Endometrial microvascular endothelial cells (primary cell): ENCODE measurements around the gene TSPAN15. TPM values are rescaled to one million over a fixed set of nuclear protein-coding genes. Genes with fewer than 3 reads are reported as not detected.
"Not testable (repeated sequence)": the region's sequence is repeated elsewhere in the genome, so short reads cannot be mapped to it uniquely, and the experiment has no call there.

Experiments used
- in situ Hi-C: cut with HindIII; loops from 2 replicates; pipeline ENCODE4 v1.10.0; 2017; ENCODE audit warnings: low sequenced_read_pairs, low pct_unique_long_range_greater_than_20kb; ENCODE audit errors: inconsistent ontology term
- total RNA-seq: library from RNA; depleted of rRNA; stranded (reverse); fragments of >200 nt; gene quantifications from one replicate; pipeline ENCODE4 v1.2.3, GENCODE V29; 2015; ENCODE audit errors: inconsistent ontology term

The TSPAN15 gene
- total RNA-seq, 1 donor from 2014 or later = 52.4 TPM

DNA sequence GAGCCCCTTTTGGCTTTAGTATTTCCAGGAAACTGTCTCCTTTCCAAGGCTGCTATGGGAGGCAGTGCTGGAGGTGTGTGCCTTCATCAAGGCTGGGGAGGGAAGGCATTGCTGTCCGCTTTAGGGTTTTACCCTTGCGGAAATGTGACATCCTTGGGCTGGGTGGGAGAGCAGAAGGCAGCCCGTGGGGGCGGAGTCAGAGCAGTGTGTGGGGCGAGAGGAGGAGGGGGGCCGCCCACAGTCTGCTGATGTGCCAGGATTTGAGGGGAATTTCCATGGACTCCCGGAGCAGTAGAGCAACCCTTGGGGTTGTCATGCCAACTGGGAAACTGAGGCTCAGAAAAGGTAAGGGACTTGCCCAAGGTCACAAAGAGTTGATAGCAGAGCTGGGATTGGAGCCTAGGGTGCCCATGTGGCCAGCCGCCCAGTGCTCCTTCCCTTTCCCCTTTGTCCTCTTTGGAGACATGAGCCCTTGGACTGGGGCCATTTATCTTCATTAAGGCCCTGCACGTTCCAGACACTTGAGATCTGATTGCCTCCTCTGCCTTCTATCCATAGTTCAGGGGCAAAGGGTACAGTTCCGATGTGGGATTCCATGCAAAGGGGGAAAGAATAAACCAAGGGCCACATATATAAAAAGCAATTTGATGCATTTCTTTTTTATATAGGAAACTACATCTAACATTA is 22.2 kb downstream of the TSPAN15 start:
- in situ Hi-C loops = no loop called here

DNA sequence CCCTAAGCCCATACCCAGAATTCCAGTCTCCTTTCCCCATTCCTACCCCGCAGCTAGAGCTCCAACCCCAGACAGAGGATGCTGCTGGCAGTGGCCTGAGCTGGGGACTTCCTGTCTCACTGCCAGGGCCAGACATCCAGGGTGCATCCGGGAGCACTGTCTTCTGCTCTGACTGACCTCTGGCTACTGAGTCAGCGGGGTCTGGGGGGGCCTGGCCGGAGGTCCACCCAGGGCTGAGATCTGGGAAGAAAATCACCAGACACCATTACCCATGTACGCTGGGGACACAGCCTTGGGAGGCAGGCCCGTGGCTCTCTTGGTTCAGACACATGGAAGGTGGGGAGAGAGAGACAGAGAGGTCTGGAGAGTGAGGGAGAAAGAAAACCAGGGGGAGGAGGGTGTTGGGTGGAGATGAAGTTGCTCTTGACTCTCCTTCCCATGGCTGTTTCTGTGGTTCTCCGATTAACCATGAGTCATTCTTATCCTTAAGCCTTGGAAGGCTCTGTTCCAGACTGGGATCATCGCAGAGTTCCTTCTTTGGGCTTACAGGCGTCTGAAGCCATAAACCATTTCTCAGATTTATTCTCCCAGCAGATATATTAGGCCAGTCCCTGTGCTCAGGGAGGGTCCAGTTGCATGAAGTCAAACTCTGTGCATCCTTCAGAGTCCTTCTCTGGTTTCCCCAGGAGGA is 23.6 kb downstream of the TSPAN15 start:
- in situ Hi-C loops = no loop called here

DNA sequence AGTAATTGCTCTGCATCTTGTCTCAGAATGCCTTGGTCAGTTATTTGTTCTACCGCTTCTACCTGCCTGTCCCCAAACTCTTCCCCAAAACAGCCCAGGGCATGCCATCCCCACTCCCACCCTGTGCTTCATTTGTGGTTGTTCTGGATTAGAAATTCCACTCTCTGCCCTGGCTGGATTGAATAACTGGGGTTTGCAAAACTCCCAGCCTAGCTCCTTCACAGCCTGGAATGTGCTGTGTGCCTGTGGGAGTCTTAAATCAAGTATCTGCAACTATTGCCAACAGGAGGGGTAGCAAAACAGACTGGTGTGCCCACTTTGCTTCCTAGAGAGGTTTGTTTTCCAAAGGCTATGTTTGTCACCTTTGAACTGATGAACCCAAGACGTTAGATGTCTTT is 24.2 kb downstream of the TSPAN15 start:
- in situ Hi-C loops = no loop called here

DNA sequence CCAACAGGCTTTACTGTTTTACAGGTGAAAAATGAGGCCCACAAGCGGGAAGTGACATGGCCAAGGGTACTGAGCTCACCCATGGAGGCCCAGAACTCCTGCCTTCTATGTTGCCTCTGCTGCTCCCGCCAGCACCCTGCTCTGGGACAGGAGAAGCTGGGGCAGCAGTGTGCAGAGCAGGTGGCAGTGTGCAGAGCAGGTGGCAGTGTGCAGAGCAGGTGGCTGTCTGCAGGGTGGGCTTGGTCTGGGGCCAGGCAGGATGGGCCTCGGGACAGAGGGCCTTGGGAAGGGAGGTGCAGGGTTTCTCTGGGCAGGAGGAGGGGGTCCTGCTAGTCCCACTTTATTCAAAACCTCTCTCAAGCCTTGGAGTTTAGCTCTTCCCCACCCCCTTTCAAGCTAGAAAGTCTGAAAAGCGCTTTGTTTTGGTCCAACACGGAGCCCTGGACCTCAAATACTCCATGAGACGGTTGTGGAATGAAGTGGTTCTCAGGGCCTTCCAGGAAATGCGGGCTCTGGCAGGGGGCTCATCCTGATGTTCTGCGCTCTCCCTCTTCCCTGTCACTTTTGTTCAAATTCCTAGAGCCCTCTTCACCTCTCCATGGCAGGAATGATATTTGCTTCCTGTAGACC is 26.8 kb downstream of the TSPAN15 start:
- in situ Hi-C loops = no loop called here

DNA sequence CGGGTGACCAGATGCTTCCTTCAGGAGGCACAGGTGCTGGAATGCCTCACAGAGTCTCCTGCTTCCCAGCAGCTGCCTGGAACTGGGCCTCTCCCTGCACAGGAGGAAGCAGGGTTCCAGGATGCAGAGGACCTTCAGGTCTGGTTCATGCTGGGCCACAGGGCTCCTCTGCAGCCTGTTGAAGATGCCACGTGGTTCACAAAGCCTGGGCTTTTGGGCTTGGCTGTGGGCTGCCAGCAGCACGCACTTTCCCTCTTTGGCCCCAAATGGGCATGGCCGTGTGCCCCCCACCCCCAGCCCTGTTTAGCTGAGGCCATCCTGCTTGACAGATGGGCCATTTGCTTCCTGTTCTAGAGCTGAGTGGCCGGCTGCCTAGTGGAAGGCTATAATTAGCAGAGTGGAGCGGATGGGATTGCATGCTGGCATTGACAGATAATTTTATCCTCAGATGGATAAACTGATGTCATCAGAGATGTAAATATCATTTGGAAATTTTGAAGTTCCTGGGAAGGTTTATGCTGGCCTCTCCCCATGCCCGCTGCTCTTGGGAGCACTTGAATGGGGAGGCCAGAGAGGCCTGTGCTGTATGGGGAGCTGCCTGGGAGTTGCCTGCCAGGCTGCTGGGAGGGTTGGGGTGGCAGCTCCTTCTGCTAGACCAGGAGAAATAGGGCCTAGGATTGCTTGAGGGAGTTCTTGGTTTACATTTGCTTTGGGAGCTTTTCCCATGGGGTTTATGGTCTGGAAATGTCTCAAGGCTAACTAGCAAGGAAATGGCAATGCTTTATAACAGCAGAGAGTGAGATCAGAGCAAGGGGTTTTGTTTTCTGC is 28.2 kb downstream of the TSPAN15 start:
- in situ Hi-C loops = no loop called here

DNA sequence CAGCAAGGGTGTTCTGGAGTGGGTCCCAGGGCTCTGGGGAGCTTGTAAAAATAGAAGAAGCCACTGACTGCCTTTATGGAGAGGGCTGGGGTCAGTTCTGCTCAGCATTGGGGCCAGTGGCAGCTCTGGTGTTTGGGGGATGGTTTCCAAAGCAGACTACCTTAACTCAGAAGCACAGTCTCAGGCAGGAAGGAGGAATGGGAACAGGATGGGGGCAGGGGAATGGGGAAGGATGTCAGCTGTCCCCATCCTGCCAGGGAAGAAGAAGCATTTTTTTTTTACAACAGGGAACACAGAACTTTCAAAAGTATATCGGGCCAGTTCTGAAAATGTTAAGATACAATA is 28.8 kb downstream of the TSPAN15 start:
- in situ Hi-C loops = no loop called here

DNA sequence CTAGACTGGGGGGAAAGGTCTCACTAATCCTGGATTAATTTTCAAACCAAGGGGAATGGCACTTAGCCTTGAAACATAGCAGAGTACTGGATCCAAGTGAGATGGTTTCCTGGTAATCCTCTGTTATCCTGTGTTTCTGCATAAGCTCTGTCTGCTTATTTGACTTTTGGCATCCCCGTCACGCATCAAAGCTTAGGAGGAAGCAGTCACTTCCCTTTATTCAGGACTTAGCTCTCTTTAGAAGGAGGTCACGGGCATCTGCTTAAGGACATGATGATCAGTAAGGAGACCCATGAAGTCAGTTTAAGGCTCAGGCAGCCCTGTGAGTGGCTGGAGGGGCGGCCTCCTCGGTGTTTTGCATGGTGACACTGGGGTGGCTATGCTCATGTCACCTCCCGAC is 30.0 kb downstream of the TSPAN15 start:
- in situ Hi-C loops = no loop called here

DNA sequence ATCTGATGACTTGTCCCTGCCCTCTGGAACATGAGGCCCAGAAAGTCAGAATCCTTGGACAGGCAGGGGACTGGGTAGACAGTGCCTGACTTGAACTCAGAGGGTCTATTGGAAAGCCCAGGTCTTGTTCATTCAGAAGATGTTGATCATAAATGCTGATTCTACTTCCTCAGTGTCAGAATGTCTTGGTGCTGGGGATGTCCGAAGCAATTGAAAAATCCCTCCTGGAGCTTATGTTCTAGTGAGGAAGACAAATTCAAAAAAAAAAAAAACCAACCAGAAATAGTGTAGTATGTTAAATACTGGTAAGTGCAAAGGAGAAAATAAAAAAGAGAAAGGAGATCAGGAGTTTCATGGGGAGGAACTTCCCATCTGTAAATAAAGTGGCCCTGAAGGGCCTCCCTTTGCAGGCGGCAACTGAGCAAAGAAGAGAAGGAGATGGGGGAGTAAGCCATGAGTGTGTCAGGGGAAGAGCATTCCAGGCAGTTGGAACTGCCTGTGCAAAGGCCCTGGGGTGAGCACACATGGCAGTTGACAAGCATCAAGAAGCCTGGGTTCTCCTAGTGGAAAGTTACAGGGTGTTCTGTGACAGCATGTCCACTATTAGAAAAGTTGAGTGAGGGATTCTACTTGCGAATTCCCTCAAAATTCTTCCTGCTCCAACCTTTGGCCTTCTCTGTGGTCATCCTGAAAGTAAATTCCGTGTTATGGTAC is 30.7 kb downstream of the TSPAN15 start:
- in situ Hi-C loops = no loop called here

DNA sequence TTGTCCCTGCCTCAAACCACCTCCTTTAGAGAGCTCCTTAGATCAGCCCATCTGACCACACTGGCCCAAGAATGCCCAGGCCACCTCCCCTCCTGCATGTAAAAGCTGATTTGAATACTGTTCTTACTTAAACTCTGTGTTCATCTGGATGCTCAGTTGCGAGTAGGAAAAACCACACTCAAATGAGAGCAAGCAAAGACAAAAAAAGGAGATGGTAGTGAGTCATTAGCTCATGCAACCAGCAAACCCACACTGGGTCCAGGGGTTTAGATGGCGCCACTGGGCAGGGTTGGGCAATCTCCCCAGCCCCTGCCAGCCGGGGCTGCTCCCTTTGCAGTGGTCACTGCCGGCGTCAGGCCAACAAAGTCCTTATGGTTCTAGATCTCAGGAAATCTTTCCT is 32.7 kb downstream of the TSPAN15 start:
- in situ Hi-C loops = no loop called here

DNA sequence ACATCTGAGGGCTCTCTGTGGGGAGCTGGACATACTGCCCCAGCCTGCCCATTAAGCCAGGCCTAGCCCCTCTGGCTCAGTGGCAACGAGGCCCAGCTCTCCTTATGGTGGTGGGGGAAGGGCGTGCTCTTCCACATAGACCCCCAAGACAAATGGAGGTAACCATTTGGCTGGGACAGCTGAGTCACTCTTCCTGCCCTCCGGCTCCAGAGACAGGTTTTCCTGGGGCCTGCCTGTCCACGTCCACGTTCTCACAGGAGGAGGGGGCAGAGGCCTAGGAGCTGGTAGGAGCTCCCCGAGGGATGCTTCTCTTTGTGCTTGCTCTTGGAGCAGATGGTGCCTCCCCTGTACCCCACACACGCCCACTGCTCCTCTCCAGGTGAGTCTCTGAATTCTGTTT is 33.5 kb downstream of the TSPAN15 start:
- in situ Hi-C loops = no loop called here

DNA sequence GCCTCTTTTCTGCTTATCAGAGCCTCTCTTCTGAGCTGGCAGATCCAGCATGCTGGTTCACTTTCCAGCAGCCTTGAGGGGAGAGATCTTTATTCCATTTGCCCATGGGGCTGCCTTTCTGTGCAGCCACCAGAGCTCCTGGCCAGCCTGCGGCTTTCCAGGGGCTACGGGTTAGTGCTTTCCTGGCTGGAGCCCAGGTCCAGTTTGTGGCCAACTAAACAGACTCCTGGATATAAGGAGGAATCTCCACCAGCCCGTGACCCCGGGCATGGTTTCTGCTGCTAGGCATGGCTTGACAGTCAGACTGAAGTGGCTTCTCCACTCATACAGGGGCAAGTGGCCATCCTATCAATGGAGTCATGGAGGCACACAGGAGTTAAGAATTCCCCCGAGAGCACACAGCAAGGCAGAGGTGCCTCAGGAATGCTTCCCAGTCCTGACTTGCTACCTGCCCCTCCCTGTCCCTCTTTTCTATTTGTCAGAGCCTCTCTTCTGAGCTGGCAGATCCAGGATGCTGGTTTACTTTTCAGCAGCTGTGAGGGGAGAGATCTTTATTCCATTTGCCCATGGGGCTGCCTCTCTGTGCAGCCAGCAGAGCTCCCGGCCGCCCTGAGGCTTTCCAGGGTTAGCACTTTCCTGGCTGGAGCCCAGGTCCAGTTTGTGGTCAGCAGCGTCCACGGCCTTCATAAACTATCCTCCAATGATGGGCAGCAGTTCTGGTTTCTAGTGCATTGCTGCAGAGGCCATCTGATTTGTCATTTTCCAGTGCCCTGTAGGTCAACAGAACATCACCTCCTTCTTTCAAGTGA is 35.9 kb downstream of the TSPAN15 start:
- in situ Hi-C loops = no loop called here

DNA sequence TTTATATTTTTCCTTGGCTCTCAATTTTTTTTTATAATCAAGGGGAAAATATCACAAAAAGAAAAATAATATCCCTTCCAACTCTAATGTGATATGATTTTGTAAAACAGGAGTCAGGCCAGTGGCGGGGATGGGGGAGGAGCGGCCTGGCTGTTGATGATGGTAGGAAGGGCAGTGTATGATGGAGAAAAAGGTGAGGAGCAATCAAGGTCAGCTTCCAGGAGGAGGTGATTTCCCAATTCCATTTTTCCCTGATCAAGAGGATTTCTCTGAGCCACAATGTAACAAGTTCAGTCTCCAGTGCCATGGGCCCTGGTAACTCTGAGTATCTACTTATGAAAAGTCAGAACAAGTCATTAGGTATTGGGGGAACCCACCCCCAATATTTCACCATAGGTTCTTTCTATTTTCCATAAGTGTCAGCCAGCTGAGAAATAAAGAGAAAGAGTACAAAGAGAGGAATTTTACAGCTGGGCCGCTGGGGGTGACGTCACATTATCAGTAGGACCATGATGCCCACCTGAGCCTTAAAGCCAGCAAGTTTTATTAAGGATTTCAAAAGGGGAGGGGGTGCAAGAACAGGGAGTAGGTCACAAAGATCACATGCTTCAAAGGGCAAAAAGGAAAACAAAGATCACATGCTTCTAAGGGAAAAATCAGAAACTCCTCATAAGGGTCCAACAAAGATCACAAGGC is 37.0 kb downstream of the TSPAN15 start:
- in situ Hi-C loops = not testable (repeated sequence)

DNA sequence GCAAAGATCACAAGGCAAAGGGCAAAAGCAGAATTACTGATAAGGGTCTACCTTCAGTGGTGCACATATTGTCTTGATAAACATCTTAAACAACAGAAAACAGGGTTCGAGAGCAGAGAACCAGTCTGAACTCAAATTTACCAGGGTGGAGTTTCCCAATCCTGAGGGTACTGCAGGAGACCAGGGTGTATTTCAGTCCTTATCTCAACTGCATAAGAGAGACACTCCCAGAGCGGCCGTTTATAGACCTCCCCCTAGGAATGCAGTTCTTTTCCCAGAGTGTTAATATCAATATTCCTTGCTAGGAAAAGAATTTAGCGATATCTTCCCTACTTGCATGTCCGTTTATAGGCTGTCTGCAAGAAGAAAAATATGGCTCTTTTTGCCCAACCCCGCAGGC is 37.6 kb downstream of the TSPAN15 start:
- in situ Hi-C loops = not testable (repeated sequence)

DNA sequence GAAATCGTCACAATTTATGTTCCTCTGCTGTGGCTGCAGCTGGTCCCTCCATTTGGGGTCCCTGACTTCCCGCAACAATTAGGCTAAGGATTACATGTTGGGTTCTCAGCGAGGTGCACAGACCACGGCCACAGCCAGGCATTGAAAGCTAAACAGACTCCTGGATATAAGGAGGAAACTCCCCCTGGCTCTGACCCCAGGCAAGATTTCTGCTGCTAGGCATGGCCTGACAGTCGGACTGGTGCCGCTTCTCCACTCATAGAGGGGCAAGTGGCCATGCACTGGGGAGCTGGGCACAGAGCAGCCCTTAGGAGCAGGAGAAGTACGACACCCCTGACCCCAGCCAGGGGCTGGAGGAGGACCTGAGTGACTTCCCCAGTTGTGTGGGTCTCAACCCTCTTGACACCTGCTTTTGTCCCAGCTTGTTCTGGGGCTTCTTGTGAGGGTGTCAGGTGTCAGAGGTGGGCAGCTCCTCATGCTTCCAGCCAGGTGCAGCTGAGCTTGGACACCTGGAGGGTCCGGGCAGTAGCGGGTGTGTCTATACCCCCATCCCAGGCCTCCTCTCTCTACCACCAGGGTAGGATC is 38.3 kb downstream of the TSPAN15 start:
- in situ Hi-C loops = loop anchor here (5.0 kb wide), 1 partner anchor 37 kb away; the partner anchor contains the start of gene TSPAN15

DNA sequence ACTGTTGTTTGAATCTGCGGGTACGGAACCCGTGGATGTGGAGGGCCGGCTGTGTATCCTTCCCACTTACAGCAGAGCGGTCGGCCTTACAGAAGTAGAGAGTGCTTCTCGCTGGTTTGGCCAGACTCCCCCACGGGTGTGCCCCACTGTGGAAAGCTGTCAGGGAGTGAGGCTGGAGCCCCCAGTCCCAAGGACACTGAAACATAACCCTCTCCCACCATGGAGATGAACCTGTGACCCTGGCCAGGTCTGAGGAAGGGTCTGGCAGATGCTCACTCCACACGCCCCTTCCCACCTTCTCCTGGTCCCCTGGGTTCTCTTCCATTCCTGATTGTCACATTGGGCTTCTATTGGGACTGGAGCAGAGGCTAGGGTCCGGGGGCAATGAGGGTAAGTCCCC is 39.6 kb downstream of the TSPAN15 start:
- in situ Hi-C loops = loop anchor here (5.0 kb wide), 1 partner anchor 39 kb away; the partner anchor contains the start of gene TSPAN15

DNA sequence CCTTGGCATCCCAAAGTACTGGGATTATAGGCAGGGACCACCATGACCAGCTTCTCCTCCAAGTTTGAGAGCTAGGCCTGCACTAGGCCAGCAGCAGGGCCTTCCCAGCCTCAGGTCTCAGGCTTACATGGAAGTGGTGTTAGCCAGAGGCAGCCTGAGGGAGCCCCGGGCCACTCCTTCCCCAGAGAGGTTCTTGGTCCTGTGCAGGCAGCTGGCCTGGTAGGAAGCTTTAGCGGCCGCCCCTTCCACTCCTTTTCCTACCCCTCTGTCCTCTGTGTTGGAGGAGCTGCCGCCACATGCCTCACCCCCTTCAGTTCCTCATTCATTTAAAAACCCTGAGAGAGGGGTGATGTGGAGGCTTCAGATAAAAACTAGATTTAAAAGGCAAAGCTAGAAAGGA is 40.3 kb downstream of the TSPAN15 start:
- in situ Hi-C loops = loop anchor here (5.0 kb wide), 1 partner anchor 39 kb away; the partner anchor contains the start of gene TSPAN15
